HG03460 (cell line): ENCODE results near the gene LRRC4B.
"Not testable (repeated sequence)": the region's sequence is repeated elsewhere in the genome, so short reads cannot be mapped to it uniquely, and the experiment has no call there.

Experiments
- ATAC-seq: cut with Tn5 transposase; IDR thresholded peaks from one replicate; pipeline ENCODE4 v1.9.1; 2021; ENCODE audit not compliant: unreplicated experiment

The LRRC4B gene, protein sequence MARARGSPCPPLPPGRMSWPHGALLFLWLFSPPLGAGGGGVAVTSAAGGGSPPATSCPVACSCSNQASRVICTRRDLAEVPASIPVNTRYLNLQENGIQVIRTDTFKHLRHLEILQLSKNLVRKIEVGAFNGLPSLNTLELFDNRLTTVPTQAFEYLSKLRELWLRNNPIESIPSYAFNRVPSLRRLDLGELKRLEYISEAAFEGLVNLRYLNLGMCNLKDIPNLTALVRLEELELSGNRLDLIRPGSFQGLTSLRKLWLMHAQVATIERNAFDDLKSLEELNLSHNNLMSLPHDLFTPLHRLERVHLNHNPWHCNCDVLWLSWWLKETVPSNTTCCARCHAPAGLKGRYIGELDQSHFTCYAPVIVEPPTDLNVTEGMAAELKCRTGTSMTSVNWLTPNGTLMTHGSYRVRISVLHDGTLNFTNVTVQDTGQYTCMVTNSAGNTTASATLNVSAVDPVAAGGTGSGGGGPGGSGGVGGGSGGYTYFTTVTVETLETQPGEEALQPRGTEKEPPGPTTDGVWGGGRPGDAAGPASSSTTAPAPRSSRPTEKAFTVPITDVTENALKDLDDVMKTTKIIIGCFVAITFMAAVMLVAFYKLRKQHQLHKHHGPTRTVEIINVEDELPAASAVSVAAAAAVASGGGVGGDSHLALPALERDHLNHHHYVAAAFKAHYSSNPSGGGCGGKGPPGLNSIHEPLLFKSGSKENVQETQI

GRCh38 chr19:50567882-50568727 lies at the start of gene LRRC4B:
Gene LRRC4B (minus strand): TSS chr19:50568435. CDS start chr19:50548838, 19,597 bp downstream.
- no peak for ATAC-seq

- ATAC-seq, result not testable (repeated sequence)
These were observed 44.5 kb upstream of the LRRC4B start for GRCh38 chr19:50612504-50613404.

GRCh38 chr19:50607874-50608785 lies 39.9 kb upstream of the LRRC4B start:
- ATAC-seq, result no peak

GRCh38 chr19:50607388-50607787 lies 39.2 kb upstream of the LRRC4B start:
- no peak for ATAC-seq

GRCh38 chr19:50606059-50606836 lies 38.0 kb upstream of the LRRC4B start:
- ATAC-seq, result not testable (repeated sequence)

GRCh38 chr19:50604264-50605073 lies 36.2 kb upstream of the LRRC4B start:
- not testable (repeated sequence) for ATAC-seq

- no peak for ATAC-seq
These were observed 34.7 kb upstream of the LRRC4B start for GRCh38 chr19:50602935-50603334.

GRCh38 chr19:50602496-50602895 lies 34.3 kb upstream of the LRRC4B start:
- no peak for ATAC-seq

DNA sequence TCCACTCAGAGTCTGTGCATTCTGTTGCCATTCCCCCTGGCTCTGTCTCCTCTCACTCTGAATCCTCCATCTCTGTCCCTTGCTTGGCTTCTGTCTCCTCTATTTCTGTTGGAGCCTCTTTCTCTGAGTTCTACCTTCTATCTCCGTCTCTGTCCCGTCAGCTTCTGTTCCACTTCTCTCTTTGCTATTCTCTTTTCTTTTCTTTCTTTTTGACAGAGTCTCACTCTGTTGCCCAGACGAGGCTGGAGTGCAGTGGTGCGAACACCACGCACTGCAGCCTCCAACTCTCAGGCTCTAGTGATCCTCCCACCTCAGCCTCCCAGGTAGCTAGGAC lies 33.8 kb upstream of the LRRC4B start:
- no peak for ATAC-seq

- no peak for ATAC-seq
These were observed 33.3 kb upstream of the LRRC4B start for GRCh38 chr19:50601407-50602088.

GRCh38 chr19:50599427-50599826 lies 31.2 kb upstream of the LRRC4B start:
- ATAC-seq, result no peak

DNA sequence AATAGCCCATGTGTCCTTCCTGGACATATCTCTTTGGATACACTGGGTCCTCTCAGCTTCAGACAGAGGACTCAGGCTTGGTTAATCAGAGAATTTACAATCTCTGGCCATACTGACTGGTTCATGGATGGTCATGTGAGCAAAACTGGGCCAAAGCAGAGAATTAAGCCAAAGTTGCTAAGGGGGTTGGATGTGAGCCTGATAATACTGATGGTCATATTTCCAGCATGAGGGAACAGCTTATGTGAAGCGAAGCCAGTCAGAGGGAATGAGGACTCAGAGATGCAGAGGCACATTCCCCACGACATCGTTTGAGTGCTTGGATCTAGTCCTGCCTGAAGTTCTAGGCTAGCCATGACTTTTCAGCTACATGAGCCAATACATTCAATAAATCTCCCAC lies 22.0 kb upstream of the LRRC4B start:
- ATAC-seq, result no peak

DNA sequence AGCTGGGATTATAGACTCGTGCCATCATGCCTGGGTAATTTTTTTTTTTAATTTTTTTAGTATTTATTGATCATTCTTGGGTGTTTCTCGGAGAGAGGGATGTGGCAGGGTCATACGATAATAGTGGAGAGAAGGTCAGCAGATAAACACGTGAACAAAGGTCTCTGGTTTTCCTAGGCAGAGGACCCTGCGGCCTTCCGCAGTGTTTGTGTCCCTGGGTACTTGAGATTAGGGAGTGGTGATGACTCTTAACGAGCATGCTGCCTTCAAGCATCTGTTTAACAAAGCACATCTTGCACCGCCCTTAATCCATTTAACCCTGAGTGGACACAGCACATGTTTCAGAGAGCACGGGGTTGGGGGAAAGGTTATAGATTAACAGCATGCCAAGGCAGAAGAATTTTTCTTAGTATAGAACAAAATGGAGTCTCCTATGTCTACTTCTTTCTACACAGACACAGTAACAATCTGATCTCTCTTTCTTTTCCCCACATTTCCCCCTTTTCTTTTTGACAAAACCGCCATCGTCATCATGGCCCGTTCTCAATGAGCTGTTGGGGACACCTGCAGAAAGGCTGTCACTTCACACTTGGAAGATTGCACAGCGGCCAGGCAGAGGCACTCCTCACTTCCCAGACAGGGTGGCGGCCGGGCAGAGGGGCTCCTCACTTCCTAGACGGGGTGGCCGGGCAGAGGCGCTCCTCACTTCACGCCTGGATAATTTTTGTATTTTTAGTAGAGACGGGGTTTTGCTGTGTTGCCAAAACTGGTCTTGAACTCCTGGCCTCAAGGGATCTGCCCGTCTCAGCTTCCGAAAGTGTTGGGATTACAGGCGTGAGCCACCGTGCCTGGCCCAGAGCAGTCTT lies 13.8 kb upstream of the LRRC4B start:
- not testable (repeated sequence) for ATAC-seq

DNA sequence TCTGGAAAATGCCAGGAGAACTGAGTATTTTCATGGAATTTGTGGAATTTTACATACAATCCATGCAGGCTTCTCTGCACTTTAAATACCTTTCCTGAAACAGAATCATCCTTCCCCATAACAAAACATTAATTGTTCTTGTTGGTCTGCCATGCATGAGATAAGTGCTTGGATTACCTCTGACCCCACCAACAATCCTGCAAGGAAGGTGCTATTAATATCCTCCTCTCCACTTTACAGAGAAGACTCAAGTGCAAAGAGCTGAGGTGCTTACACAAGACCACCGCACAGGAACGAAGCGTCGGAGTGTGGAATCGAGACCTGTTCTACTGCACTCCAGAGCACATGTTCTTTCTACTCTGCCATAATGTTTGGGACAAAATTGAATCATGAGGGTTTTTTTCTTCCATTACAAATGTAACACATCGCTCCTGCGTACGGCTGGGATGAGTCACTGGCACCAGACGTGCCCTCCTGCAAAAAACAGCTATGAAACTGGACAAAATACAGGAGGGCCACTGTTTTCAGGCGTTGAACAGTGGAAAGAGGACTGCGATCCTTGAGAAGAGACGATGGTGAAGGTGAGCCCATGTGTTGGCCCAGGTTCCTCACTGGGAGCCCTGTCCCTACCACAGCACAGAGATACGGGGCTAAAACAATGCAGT lies 12.9 kb upstream of the LRRC4B start:
- ATAC-seq, result no peak

- no peak for ATAC-seq
These were observed 12.0 kb upstream of the LRRC4B start for GRCh38 chr19:50580240-50580639.

GRCh38 chr19:50576769-50577168 lies 8.5 kb upstream of the LRRC4B start:
- ATAC-seq, result not testable (repeated sequence)
